Measurements from ENCODE around the gene GATA3. TPM values are rescaled to one million over a fixed set of nuclear protein-coding genes. Genes with fewer than 3 reads are reported as not detected.

The GATA3 gene
- total RNA-seq, 1 donor from 2014 or later = 79.5 TPM

Other genes with a start within 250 kb of the GATA3 start
- 15.1 and 16.3 TPM in 2 replicates for gene TAF3, start 236.2 kb upstream of the GATA3 start, total RNA-seq